ENCODE measurements around the gene RHAG.
A peak's percentile ranks its signal among the peaks of the same experiment; 100 is the strongest.
"Not testable (repeated sequence)": the region's sequence is repeated elsewhere in the genome, so short reads cannot be mapped to it uniquely, and the experiment has no call there.

The RHAG gene

GRCh38 chr6:49635480-49635879, 1.2 kb downstream of the RHAG start:
- DNase-seq: no peak

- DNase-seq: no peak
Measured at GRCh38 chr6:49634836-49635218, 1.8 kb downstream of the RHAG start.

GRCh38 chr6:49634092-49634835, 2.4 kb downstream of the RHAG start:
- no peak for DNase-seq

GRCh38 chr6:49633541-49633940, 3.1 kb downstream of the RHAG start:
- DNase-seq: no peak

GRCh38 chr6:49632727-49633126, 3.9 kb downstream of the RHAG start:
- no peak for DNase-seq

- DNase-seq: not testable (repeated sequence)
Measured at GRCh38 chr6:49629485-49630088, 7.1 kb downstream of the RHAG start.

GRCh38 chr6:49626811-49627210, 9.8 kb downstream of the RHAG start:
- DNase-seq: no peak

GRCh38 chr6:49618257-49618656, 18.4 kb downstream of the RHAG start:
- no peak for DNase-seq

- DNase-seq: not testable (repeated sequence)
Measured at GRCh38 chr6:49614144-49614543, 22.5 kb downstream of the RHAG start.

GRCh38 chr6:49609285-49609684, 27.4 kb downstream of the RHAG start:
- no peak for DNase-seq

- DNase-seq: not testable (repeated sequence)
Measured at GRCh38 chr6:49608275-49608674, 28.4 kb downstream of the RHAG start.

GRCh38 chr6:49607391-49607982, 29.2 kb downstream of the RHAG start:
- no peak for DNase-seq

- DNase-seq: peak; percentile 78
Measured at GRCh38 chr6:49606721-49607390, 29.8 kb downstream of the RHAG start.

- not testable (repeated sequence) for DNase-seq
Measured at GRCh38 chr6:49604080-49604479, 32.6 kb downstream of the RHAG start.

GRCh38 chr6:49587262-49587661, 49.4 kb downstream of the RHAG start:
- not testable (repeated sequence) for DNase-seq

- no peak for DNase-seq
Measured at GRCh38 chr6:49582529-49582928, 54.1 kb downstream of the RHAG start.

- DNase-seq: no peak
Measured at GRCh38 chr6:49579649-49580048, 57.0 kb downstream of the RHAG start.

- DNase-seq: no peak
Measured at GRCh38 chr6:49576618-49577017, 60.0 kb downstream of the RHAG start.

- DNase-seq: no peak
Measured at GRCh38 chr6:49570474-49571079, 66.1 kb downstream of the RHAG start.

- no peak for DNase-seq
Measured at GRCh38 chr6:49565855-49566254, 70.8 kb downstream of the RHAG start.

GRCh38 chr6:49565261-49565660, 71.4 kb downstream of the RHAG start:
- DNase-seq: no peak

- DNase-seq: no peak
Measured at GRCh38 chr6:49564552-49564951, 72.1 kb downstream of the RHAG start.
